NCI-H2227 (cell line): ENCODE measurements around the gene AP3D1.
A peak's percentile ranks its signal among the peaks of the same experiment; 100 is the strongest.

ENCODE experiments used
- DNase-seq: peaks from one replicate; lab custom pipeline; 2025; ENCODE audit not compliant: unreplicated experiment; lab: John Stamatoyannopoulos, UW

Gene AP3D1

DNA sequence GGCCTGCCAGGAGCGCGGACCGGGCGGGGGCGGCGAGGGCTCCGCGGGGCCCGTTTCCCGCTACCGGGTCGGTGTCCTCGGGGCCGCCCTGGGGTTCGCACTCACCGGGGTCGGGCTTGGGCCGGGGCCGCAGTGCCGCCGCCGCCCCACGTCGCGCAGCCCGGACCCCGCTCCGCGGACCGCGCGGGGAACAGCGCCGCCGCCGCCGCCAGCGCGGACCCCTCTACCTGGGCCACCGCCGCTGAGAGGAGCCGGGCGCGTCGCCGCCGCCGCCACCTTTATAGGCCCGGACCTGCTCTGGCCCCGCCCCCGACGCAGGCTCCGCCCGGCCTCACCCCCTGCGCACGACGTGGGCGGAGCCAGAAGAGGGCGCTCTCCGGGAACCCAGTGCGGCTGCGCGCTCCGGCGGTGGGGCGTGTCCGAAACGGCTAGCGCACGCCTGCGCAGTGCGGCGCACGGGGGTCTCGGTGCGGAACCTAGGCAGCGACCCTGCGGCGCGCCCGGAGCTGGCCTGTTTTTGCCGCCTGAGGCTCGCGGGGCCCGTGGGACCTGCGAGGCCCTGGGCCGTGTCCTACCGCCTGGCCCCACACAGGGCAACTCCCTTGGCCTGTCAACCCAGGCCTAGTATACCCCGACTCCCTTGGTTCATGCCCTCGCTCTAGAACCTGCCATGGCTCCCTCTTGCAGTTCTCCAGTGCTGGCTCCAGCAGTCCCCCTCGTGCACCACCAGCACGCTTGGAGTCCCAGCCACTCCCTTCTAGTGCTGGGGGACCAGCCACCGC is 100.2 kb downstream of the AP3D1 start, which contains the start of gene MKNK2:
TSS of gene MKNK2 (minus strand) at position 254 of the 782 bp plus-strand sequence. CDS start 393 bp downstream, outside the sequence.
- DNase-seq: peak; percentile 92
